Neural cell (in vitro differentiated cells): ENCODE data around the gene PERM1. TPM values are rescaled to one million over a fixed set of nuclear protein-coding genes. Genes with fewer than 3 reads are reported as not detected.

Experiments
- H2AFZ ChIP-seq: fragments of 200-600, 300-800 bp; sonication (generic), shearing (Covaris generic); 2 replicates; pipeline ENCODE4 v1.6.0; 2014; ENCODE audit warnings: low read depth, mild to moderate bottlenecking, antibody characterized with exemption, low read length, moderate library complexity
- H3F3A ChIP-seq: fragments of 200-600 bp; shearing (Covaris generic); 2 replicates; pipeline ENCODE4 v1.6.1; 2016; ENCODE audit warnings: mild to moderate bottlenecking, moderate library complexity, mixed read lengths, antibody characterized with exemption, low read length; ENCODE audit not compliant: insufficient read depth, poor library complexity, severe bottlenecking
- H3K27ac ChIP-seq: fragments of 200-600, 300-800 bp; sonication (generic), shearing (Covaris generic); 2 replicates; pipeline ENCODE4 v1.5.1; 2014; ENCODE audit warnings: mild to moderate bottlenecking, low read length, moderate library complexity
- H3K27me3 ChIP-seq: fragments of 300-800, 200-600 bp; sonication (generic), shearing (Covaris generic); 2 replicates; pipeline ENCODE4 v1.6.0; 2014; ENCODE audit warnings: mild to moderate bottlenecking, low read depth, low read length, moderate library complexity; ENCODE audit not compliant: insufficient read depth
- H3K36me3 ChIP-seq: fragments of 300-800, 200-600 bp; sonication (generic), shearing (Covaris generic); 2 replicates; pipeline ENCODE4 v1.5.1; 2014; ENCODE audit warnings: mild to moderate bottlenecking, antibody characterized with exemption, low read length, moderate library complexity; ENCODE audit not compliant: insufficient read depth
- H3K4me2 ChIP-seq: fragments of 300-800, 200-600 bp; sonication (generic), shearing (Covaris generic); 2 replicates; pipeline ENCODE4 v1.6.0; 2014; ENCODE audit warnings: mild to moderate bottlenecking, low read length
- H3K4me3 ChIP-seq: fragments of 300-800, 200-600 bp; sonication (generic), shearing (Covaris generic); 2 replicates; pipeline ENCODE4 v1.5.1; 2014; ENCODE audit warnings: mild to moderate bottlenecking, low read length, moderate library complexity
- H3K79me2 ChIP-seq: fragments of 200-600 bp; shearing (Covaris generic); replicated peaks from 2 replicates; pipeline ENCODE4 v1.6.0; 2014; ENCODE audit warnings: mild to moderate bottlenecking, low read length, moderate library complexity; ENCODE audit not compliant: insufficient read depth
- H3K9ac ChIP-seq: fragments of 300-800, 200-600 bp; sonication (generic), shearing (Covaris generic); 2 replicates; pipeline ENCODE4 v1.6.1; 2016; ENCODE audit warnings: mild to moderate bottlenecking, low read length, mixed read lengths
- H3K9me2 ChIP-seq: fragments of 200-600 bp; shearing (Covaris generic); 2 replicates; pipeline ENCODE4 v1.6.1; 2016; ENCODE audit warnings: mild to moderate bottlenecking, low read length, mixed read lengths; ENCODE audit not compliant: insufficient read depth
- H3K9me3 ChIP-seq: fragments of 200-600, 300-800 bp; sonication (generic), shearing (Covaris generic); 2 replicates; pipeline ENCODE4 v1.6.1; 2016; ENCODE audit warnings: mild to moderate bottlenecking, mixed run types, low read length, moderate library complexity, mixed read lengths
- H4K20me1 ChIP-seq: fragments of 200-600 bp; shearing (Covaris generic); 2 replicates; pipeline ENCODE4 v1.6.1; 2016; ENCODE audit warnings: mild to moderate bottlenecking, mixed run types; ENCODE audit not compliant: insufficient read depth
- CTCF ChIP-seq: fragments of 450-650 bp; IDR thresholded peaks from 2 replicates; pipeline ENCODE4 v1.5.1; 2014; ENCODE audit warnings: antibody characterized with exemption, mild to moderate bottlenecking, moderate library complexity; ENCODE audit not compliant: poor library complexity, severe bottlenecking
- EP300 ChIP-seq: fragments of 450-650 bp; conservative IDR thresholded peaks from 2 replicates; pipeline ENCODE4 v1.6.1; 2014; ENCODE audit warnings: antibody characterized with exemption, mild to moderate bottlenecking, moderate library complexity; ENCODE audit not compliant: poor library complexity, severe bottlenecking
- EZH2 ChIP-seq: fragments of 200-600, 300-800 bp; shearing (Covaris generic), sonication (generic); IDR thresholded peaks from 2 replicates; pipeline ENCODE4 v1.6.1; 2014; ENCODE audit warnings: antibody characterized with exemption, low read length, borderline replicate concordance, mild to moderate bottlenecking; ENCODE audit not compliant: insufficient read depth, poor library complexity, severe bottlenecking
- MXI1 ChIP-seq: fragments of 450-650 bp; conservative IDR thresholded peaks from 2 replicates; pipeline ENCODE4 v1.6.1; 2014; ENCODE audit warnings: antibody characterized with exemption, mild to moderate bottlenecking; ENCODE audit not compliant: poor library complexity, severe bottlenecking
- POLR2AphosphoS5 ChIP-seq: IDR thresholded peaks from 2 replicates; pipeline ENCODE4 v1.6.1; 2012
- RAD21 ChIP-seq: fragments of 450-650 bp; conservative IDR thresholded peaks from 2 replicates; pipeline ENCODE4 v1.6.1; 2014; ENCODE audit warnings: antibody characterized with exemption, mild to moderate bottlenecking, moderate library complexity
- REST ChIP-seq: IDR thresholded peaks from 2 replicates; pipeline ENCODE4 v1.6.1; 2012; ENCODE audit warnings: borderline replicate concordance
- SMC3 ChIP-seq: fragments of 450-650 bp; conservative IDR thresholded peaks from 2 replicates; pipeline ENCODE4 v1.6.1; 2014; ENCODE audit warnings: antibody characterized with exemption, mild to moderate bottlenecking, moderate library complexity; ENCODE audit not compliant: poor library complexity
- polyA plus RNA-seq: library from polyadenylated mRNA; depleted of rRNA; stranded (reverse); fragments of >200 nt; gene quantifications from 2 replicates; pipeline ENCODE4 v1.2.3, GENCODE V29; 2014

The PERM1 gene
- polyA plus RNA-seq, 1 donor from 2014 or later = not detected

- H3K36me3 ChIP-seq = no peaks in the 10 kb centered on the region
- H4K20me1 ChIP-seq = no peaks in the 10 kb centered on the region
- TF ChIP-seq RAD21 = no peak
- TF ChIP-seq CTCF = no peak
- TF ChIP-seq MXI1 = no peak
- no peak for TF ChIP-seq EZH2
- no peak for TF ChIP-seq REST
- TF ChIP-seq SMC3 = no peak
- no peak for TF ChIP-seq EP300
- TF ChIP-seq POLR2AphosphoS5 = no peak
- no peaks in the 10 kb centered on the region for H3K9me2 ChIP-seq
- no peaks in the 10 kb centered on the region for H3K9me3 ChIP-seq
- H3K9ac ChIP-seq = no peak overlapping the region
- H3K4me2 ChIP-seq = no peak overlapping the region
- H3K4me3 ChIP-seq = no peak overlapping the region
- no peaks in the 10 kb centered on the region for H3K27me3 ChIP-seq
- H3F3A ChIP-seq = no peaks in the 10 kb centered on the region
- H3K27ac ChIP-seq = no peak overlapping the region
- H3K79me2 ChIP-seq = no peaks in the 10 kb centered on the region
- no peak overlapping the region for H2AFZ ChIP-seq
Measured at GRCh38 chr1:980602-981395, 1.1 kb downstream of the PERM1 start.

GRCh38 chr1:980137-980571, 1.7 kb downstream of the PERM1 start:
- no peaks in the 10 kb centered on the region for H3K9me3 ChIP-seq
- H3K9me2 ChIP-seq = no peaks in the 10 kb centered on the region
- H3F3A ChIP-seq = no peaks in the 10 kb centered on the region
- no peak overlapping the region for H3K9ac ChIP-seq
- H3K36me3 ChIP-seq = no peaks in the 10 kb centered on the region
- H3K4me3 ChIP-seq = no peak overlapping the region
- TF ChIP-seq POLR2AphosphoS5 (no peak), RAD21 (no peak), REST (no peak), SMC3 (no peak), EP300 (no peak)
- H3K4me2 ChIP-seq = no peak overlapping the region
- H4K20me1 ChIP-seq = no peaks in the 10 kb centered on the region
- no peaks in the 10 kb centered on the region for H3K79me2 ChIP-seq
- H3K27me3 ChIP-seq = no peaks in the 10 kb centered on the region
- H2AFZ ChIP-seq = no peak overlapping the region
- no peak overlapping the region for H3K27ac ChIP-seq
